ENCODE measurements around the gene NPBWR2. TPM values are rescaled to one million over a fixed set of nuclear protein-coding genes. Genes with fewer than 3 reads are reported as not detected.

Gene NPBWR2
- total RNA-seq, 1 donor from 2014 or later, result not detected

DNA sequence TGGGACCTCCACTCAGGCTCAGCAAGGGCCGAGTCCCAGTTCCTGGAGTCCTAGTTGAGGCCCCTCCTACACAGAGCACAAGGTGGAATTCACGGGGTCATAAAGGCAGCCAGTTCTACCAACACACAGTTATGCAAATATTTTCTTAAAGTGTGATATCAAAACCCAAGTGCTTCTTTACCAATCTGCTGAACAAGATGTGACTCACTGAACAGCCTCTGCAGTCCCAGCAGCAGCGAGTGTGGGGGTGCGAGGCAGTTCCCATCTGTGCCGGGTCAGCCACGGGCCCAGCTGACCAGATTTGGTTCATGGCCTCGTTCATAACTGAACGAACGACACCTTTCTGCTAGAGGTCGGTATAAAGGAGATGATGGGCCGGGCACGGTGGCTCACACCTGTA, 48.8 kb downstream of the NPBWR2 start:
- Mint-ChIP-seq H3K36me3 (no peaks in the 10 kb centered on the region), H3K9me3 (peaks cover 2% of the 10 kb centered on the region), H3K4me1 (peaks cover 22% of the 10 kb centered on the region), H3K27me3 (ENCODE audit: insufficient read depth, low read depth) (peaks cover 15% of the 10 kb centered on the region), H3K27ac (no peak overlapping the region), H3K4me3 (peak overlapping the region; percentile 27)
- Histone ChIP-seq H3K27me3 (no peaks in the 10 kb centered on the region), H3K4me3 (no peak overlapping the region), H3F3A (ENCODE audit: low read depth) (peaks cover 5% of the 10 kb centered on the region), H3K9ac (no peak overlapping the region), H3K27ac (no peak overlapping the region), H3K4me2 (no peak overlapping the region), H2AFZ (replicated peaks) (no peak overlapping the region), H3K79me2 (ENCODE audit: low read depth) (peaks cover 1% of the 10 kb centered on the region), H4K20me1 (ENCODE audit: low read depth) (peaks cover 2% of the 10 kb centered on the region), H3K9me3 (ENCODE audit: low read depth) (no peaks in the 10 kb centered on the region), H3K36me3 (no peaks in the 10 kb centered on the region), H3K4me1 (peaks cover 4% of the 10 kb centered on the region)
- TF ChIP-seq EZH2phosphoT487 (IDR thresholded peaks at IDR 0.05) (no peak), EZH2 (IDR thresholded peaks at IDR 0.05) (no peak)
- TF ChIP-seq, protein P1, sequence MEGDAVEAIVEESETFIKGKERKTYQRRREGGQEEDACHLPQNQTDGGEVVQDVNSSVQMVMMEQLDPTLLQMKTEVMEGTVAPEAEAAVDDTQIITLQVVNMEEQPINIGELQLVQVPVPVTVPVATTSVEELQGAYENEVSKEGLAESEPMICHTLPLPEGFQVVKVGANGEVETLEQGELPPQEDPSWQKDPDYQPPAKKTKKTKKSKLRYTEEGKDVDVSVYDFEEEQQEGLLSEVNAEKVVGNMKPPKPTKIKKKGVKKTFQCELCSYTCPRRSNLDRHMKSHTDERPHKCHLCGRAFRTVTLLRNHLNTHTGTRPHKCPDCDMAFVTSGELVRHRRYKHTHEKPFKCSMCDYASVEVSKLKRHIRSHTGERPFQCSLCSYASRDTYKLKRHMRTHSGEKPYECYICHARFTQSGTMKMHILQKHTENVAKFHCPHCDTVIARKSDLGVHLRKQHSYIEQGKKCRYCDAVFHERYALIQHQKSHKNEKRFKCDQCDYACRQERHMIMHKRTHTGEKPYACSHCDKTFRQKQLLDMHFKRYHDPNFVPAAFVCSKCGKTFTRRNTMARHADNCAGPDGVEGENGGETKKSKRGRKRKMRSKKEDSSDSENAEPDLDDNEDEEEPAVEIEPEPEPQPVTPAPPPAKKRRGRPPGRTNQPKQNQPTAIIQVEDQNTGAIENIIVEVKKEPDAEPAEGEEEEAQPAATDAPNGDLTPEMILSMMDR (IDR thresholded peaks at IDR 0.05), result no peak
- DNase-seq (ENCODE audit: low spot score), result no peak

DNA sequence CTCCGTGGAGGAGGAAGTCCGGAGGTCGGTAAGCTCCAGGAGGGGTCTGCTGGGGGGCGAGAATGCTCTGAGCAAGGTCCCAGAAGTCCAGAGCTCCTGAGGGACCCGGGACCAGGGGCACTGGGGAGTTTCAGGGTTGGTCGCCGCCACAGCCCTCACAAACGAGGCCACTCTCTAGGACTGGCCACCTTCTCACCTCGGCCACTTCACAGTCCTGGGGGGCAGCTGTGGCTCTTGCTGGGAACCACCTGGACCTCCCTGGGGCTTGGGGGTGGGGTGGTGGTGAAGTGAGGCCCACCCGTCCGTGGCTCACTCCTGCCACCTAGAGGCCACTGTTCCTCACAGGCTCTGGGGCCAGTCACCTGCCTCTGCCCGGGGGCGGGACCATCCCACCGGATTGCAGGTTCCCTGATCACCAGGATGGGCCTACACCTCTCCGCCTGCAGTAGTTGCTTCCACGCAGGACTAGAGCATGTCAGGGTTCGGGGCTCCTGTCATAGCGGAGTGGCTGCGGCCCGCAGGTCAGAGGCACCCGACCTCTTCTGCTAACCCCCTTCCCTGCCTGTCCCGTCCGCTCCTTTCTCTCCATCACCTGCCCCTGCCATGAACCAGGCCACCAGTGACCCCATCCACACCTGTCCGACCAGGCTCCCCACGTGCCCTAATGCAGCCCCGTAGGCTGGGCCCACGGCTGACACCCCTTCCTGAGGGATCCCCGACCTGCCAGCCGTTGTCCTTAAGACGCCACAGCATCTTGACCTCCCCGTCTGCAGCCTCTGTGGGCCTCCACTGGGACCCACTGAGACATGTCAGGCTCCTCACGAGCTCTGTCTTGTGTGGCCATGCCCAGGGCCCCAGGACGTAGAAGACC, 49.5 kb downstream of the NPBWR2 start:
- Histone ChIP-seq H3K36me3 (no peaks in the 10 kb centered on the region), H3K4me3 (no peak overlapping the region), H3F3A (ENCODE audit: low read depth) (peaks cover 5% of the 10 kb centered on the region), H3K4me2 (no peak overlapping the region), H3K9me3 (ENCODE audit: low read depth) (no peaks in the 10 kb centered on the region), H4K20me1 (ENCODE audit: low read depth) (no peaks in the 10 kb centered on the region), H2AFZ (replicated peaks) (peak overlapping the region; percentile 54), H3K27me3 (peaks cover 5% of the 10 kb centered on the region), H3K9ac (no peak overlapping the region), H3K79me2 (ENCODE audit: low read depth) (no peaks in the 10 kb centered on the region), H3K4me1 (peaks cover 4% of the 10 kb centered on the region), H3K27ac (no peak overlapping the region)
- Mint-ChIP-seq H3K27me3 (ENCODE audit: insufficient read depth, low read depth) (peaks cover 15% of the 10 kb centered on the region), H3K4me1 (peaks cover 26% of the 10 kb centered on the region), H3K9me3 (peaks cover 2% of the 10 kb centered on the region), H3K27ac (no peak overlapping the region), H3K36me3 (no peaks in the 10 kb centered on the region), H3K4me3 (no peak overlapping the region)
- TF ChIP-seq, protein P1 (IDR thresholded peaks at IDR 0.05), result peak; percentile 81
- TF ChIP-seq EZH2 (IDR thresholded peaks at IDR 0.05), result no peak
- peak; percentile 85 for DNase-seq (ENCODE audit: low spot score)

DNA sequence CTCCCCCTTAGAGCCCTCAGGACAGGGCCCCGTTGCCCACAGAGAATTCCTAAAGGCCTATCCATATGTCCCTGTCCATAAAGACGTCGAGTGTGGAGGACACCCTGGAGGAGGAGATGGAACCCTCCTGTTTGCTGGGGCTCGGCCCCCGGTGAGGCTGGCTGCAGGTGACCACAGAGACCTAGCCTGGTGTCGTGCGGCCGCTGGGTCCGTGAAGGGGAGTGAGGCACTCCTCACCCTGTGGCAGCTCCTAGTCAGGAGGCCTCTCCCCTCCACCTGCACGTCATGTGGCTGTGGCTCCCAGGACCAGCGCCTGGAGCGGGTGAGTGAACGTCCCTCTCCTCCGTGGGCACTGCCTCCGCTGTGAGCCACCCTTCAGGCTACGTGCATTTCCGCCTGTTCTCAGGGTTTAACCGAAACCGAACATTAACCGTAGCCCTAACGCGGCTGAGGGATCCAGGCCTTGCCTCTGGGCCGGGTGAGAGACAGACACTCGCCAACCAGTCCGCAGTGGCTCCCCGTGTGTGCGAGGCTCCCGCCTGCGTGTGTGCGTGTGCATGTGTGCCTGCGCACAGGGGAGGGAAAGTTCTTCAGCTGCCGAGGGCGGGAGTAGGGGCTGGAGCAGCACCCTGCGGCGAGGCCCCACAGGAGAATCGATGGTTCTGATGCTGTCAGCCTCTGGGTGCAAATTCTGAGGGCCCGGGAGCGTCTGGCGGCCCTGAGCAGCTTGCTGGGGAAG, 50.3 kb downstream of the NPBWR2 start:
- no peaks in the 10 kb centered on the region for H4K20me1 ChIP-seq (ENCODE audit: low read depth)
- no peaks in the 10 kb centered on the region for H3K36me3 ChIP-seq
- no peak overlapping the region for H3K9ac ChIP-seq
- H3K79me2 ChIP-seq (ENCODE audit: low read depth), result no peaks in the 10 kb centered on the region
- no peak for TF ChIP-seq EZH2phosphoT487 (IDR thresholded peaks at IDR 0.05)
- TF ChIP-seq, protein P1 (IDR thresholded peaks at IDR 0.05), result no peak
- TF ChIP-seq EZH2 (IDR thresholded peaks at IDR 0.05), result no peak
- Mint-ChIP-seq H3K4me3 (peak overlapping the region; percentile 24), H3K9me3 (peaks cover 2% of the 10 kb centered on the region), H3K27ac (no peak overlapping the region), H3K36me3 (no peaks in the 10 kb centered on the region), H3K27me3 (ENCODE audit: insufficient read depth, low read depth) (peaks cover 18% of the 10 kb centered on the region), H3K4me1 (peaks cover 23% of the 10 kb centered on the region)
- peak overlapping the region; percentile 54 for H2AFZ ChIP-seq (replicated peaks)
- peaks cover 5% of the 10 kb centered on the region for H3F3A ChIP-seq (ENCODE audit: low read depth)
- H3K4me3 ChIP-seq, result no peak overlapping the region
- DNase-seq (ENCODE audit: low spot score), result peak; percentile 32
- no peak overlapping the region for H3K4me2 ChIP-seq
- peaks cover 13% of the 10 kb centered on the region for H3K27me3 ChIP-seq
- no peak overlapping the region for H3K27ac ChIP-seq
- peaks cover 4% of the 10 kb centered on the region for H3K4me1 ChIP-seq
- H3K9me3 ChIP-seq (ENCODE audit: low read depth), result no peaks in the 10 kb centered on the region
